SK-N-SH (cell line): ENCODE measurements around the gene PGM2L1. TPM values are rescaled to one million over a fixed set of nuclear protein-coding genes. Genes with fewer than 3 reads are reported as not detected.

Source experiments
- CTCF ChIA-PET: fragments of 300-600, 350-600 bp; formaldehyde crosslinking; extraction: SDS; loops from one replicate; lab custom pipeline; 2021; lab: Yijun Ruan, JAX
- POLR2A ChIA-PET: fragments of 350-600 bp; sonication (Branson Sonifier 250); formaldehyde crosslinking; extraction: SDS; loops from one replicate; lab custom pipeline; 2020; ENCODE audit warnings: antibody characterized with exemption, inconsistent platforms; lab: Yijun Ruan, JAX
- DNase-seq: peaks from one replicate; pipeline ENCODE4 v3.0.0; 2012
- H2AFZ ChIP-seq: fragments of 200-600 bp; sonication (generic); 2 replicates; pipeline ENCODE4 v1.8.1; 2016; ENCODE audit warnings: antibody characterized with exemption, mild to moderate bottlenecking, low read depth
- H3F3A ChIP-seq: fragments of 200-600 bp; sonication (generic); replicated peaks from 2 replicates; pipeline ENCODE3; 2016; ENCODE audit warnings: antibody characterized with exemption, mild to moderate bottlenecking; ENCODE audit not compliant: insufficient read depth
- H3K27ac ChIP-seq, 2 experiments: fragments of 200-500 bp in 1 of 2; fragments of 200-600 bp in 1 of 2; sonication (Bioruptor generic) in 1 of 2; sonication (generic), shearing (Covaris generic) in 1 of 2; 2 replicates each; pipeline versions ENCODE4 v1.5.1 to v1.6.1; 2014 to 2016; ENCODE audit warnings: low read depth in 2 of 2, inconsistent platforms in 1 of 2, low read length in 1 of 2, mild to moderate bottlenecking in 1 of 2, mixed read lengths in 1 of 2
- H3K27me3 ChIP-seq: fragments of 200-600 bp; sonication (generic), shearing (Covaris generic); 2 replicates; pipeline ENCODE4 v1.6.1; 2016; ENCODE audit warnings: mixed run types; ENCODE audit not compliant: insufficient read depth
- H3K36me3 ChIP-seq, 2 experiments: fragments of 200-500 bp in 1 of 2; fragments of 200-600 bp in 1 of 2; sonication (Bioruptor generic) in 1 of 2; sonication (generic) in 1 of 2; replicated peaks in 1 of 2; 2 replicates each; pipeline versions ENCODE3 to v1.5.1; 2014 to 2016; ENCODE audit warnings: low read length in 1 of 2, mild to moderate bottlenecking in 1 of 2; ENCODE audit not compliant: insufficient read depth in 2 of 2, control insufficient read depth in 1 of 2
- H3K4me1 ChIP-seq, 2 experiments: fragments of 200-500 bp in 1 of 2; fragments of 200-600 bp in 1 of 2; sonication (Bioruptor generic) in 1 of 2; sonication (generic), shearing (Covaris generic) in 1 of 2; 2 replicates each; pipeline versions ENCODE4 v1.5.1 to v1.6.1; 2014 to 2016; ENCODE audit warnings: low read depth in 1 of 2, low read length in 1 of 2, mixed run types in 1 of 2; ENCODE audit not compliant: insufficient read depth in 2 of 2, control insufficient read depth in 1 of 2
- H3K4me2 ChIP-seq: fragments of 200-600 bp; sonication (generic), shearing (Covaris generic); 2 replicates; pipeline ENCODE4 v1.6.1; 2017; ENCODE audit warnings: mixed run types
- H3K4me3 ChIP-seq, 2 experiments: fragments of 200-500 bp in 1 of 2; fragments of 200-600 bp in 1 of 2; sonication (Bioruptor generic) in 1 of 2; sonication (generic), shearing (Covaris generic) in 1 of 2; 2 replicates each; pipeline versions ENCODE4 v1.5.1 to v1.8.1; 2014 to 2016; ENCODE audit warnings: low read depth in 2 of 2, inconsistent platforms in 1 of 2, low read length in 1 of 2, mild to moderate bottlenecking in 1 of 2, mixed read lengths in 1 of 2, moderate library complexity in 1 of 2
- H3K79me2 ChIP-seq: fragments of 200-600 bp; sonication (generic); 2 replicates; pipeline ENCODE4 v1.8.1; 2017; ENCODE audit warnings: mild to moderate bottlenecking; ENCODE audit not compliant: insufficient read depth
- H3K9ac ChIP-seq: fragments of 200-600 bp; sonication (generic); 2 replicates; pipeline ENCODE4 v1.6.1; 2017; ENCODE audit warnings: mixed run types
- H3K9me2 ChIP-seq: fragments of 200-600 bp; sonication (generic); 2 replicates; pipeline ENCODE4 v1.6.1; 2017; ENCODE audit warnings: mixed run types
- H3K9me3 ChIP-seq: fragments of 200-600 bp; sonication (generic); 2 replicates; pipeline ENCODE4 v1.6.1; 2017; ENCODE audit warnings: mixed run types, mild to moderate bottlenecking, moderate library complexity
- H4K20me1 ChIP-seq: fragments of 200-600 bp; sonication (generic); 2 replicates; pipeline ENCODE4 v1.6.1; 2017; ENCODE audit warnings: mild to moderate bottlenecking, mixed run types; ENCODE audit not compliant: insufficient read depth
- CTCF ChIP-seq: fragments of 200-600 bp; sonication (generic); IDR thresholded peaks from 2 replicates; pipeline ENCODE4 v1.6.1; 2017; ENCODE audit warnings: antibody characterized with exemption, mild to moderate bottlenecking, moderate library complexity
- MAX ChIP-seq: IDR thresholded peaks from 2 replicates; pipeline ENCODE4 v1.4.0; 2012; ENCODE audit warnings: low read depth
- POLR2AphosphoS5 ChIP-seq: IDR thresholded peaks from 2 replicates; pipeline ENCODE4 v1.6.1; 2012; ENCODE audit warnings: low read depth, low read length
- RAD21 ChIP-seq: IDR thresholded peaks from 2 replicates; pipeline ENCODE4 v1.6.1; 2012; ENCODE audit warnings: mild to moderate bottlenecking, low read length
- RCOR1 ChIP-seq: fragments of 150-350 bp; IDR thresholded peaks from 2 replicates; pipeline ENCODE4 v1.6.1; 2017; ENCODE audit warnings: antibody characterized with exemption, low read length
- REST ChIP-seq: IDR thresholded peaks from 2 replicates; pipeline ENCODE4 v1.6.1; 2012; ENCODE audit warnings: mild to moderate bottlenecking, low read depth, low read length, moderate library complexity
- TEAD4 ChIP-seq: IDR thresholded peaks from 2 replicates; pipeline ENCODE4 v1.4.0; 2012; ENCODE audit warnings: mild to moderate bottlenecking, borderline replicate concordance; ENCODE audit not compliant: insufficient read depth
- USF1 ChIP-seq: IDR thresholded peaks from 2 replicates; pipeline ENCODE4 v1.4.0; 2012; ENCODE audit warnings: low read depth, borderline replicate concordance
- USF2 ChIP-seq: fragments of 150-350 bp; IDR thresholded peaks from 2 replicates; pipeline ENCODE4 v1.6.1; 2017; ENCODE audit warnings: antibody characterized with exemption, low read length, low read depth, borderline replicate concordance
- YY1 ChIP-seq: IDR thresholded peaks from 2 replicates; pipeline ENCODE4 v1.4.0; 2012; ENCODE audit warnings: low read depth, mild to moderate bottlenecking
- ZBTB33 ChIP-seq: IDR thresholded peaks from 2 replicates; pipeline ENCODE4 v1.4.0; 2012; ENCODE audit warnings: low read depth, borderline replicate concordance
- WGBS: methylation state at CpG from one replicate; pipeline ENCODE4 v1.1.6; 2017; ENCODE audit warnings: low lambda C conversion rate; 5-methylcytosine and 5-hydroxymethylcytosine counted together
- polyA plus RNA-seq, 3 experiments: library from polyadenylated mRNA; depleted of rRNA; stranded (reverse); fragments of >200 nt; gene quantifications; 2 replicates each; pipeline ENCODE4 v1.2.3, GENCODE V29; 2012

The PGM2L1 gene
- polyA plus RNA-seq, 1 of the 3 experiments (the other 2 are of a cell fraction), result 0.90 TPM

- no peak overlapping the region for H3K9ac ChIP-seq
- no peaks in the 10 kb centered on the region for H4K20me1 ChIP-seq
- H3K4me1 ChIP-seq, result peaks cover 0 to 5% of the 10 kb centered on the region in 2 experiments; a peak in 3 of 4 replicates
- H3K27me3 ChIP-seq, result no peaks in the 10 kb centered on the region
- no peak overlapping the region for H3K4me3 ChIP-seq
- WGBS, result 94% methylated on average over 1 of the region's 1 CpG
- no peak overlapping the region for H3K4me2 ChIP-seq
- POLR2A ChIA-PET, result no interaction called here
- H3K9me3 ChIP-seq, result no peaks in the 10 kb centered on the region
- H3K36me3 ChIP-seq, result no peaks in the 10 kb centered on the region
- H3K27ac ChIP-seq, result no peak overlapping the region
- H3K79me2 ChIP-seq, result no peaks in the 10 kb centered on the region
- H2AFZ ChIP-seq, result no peak overlapping the region
- TF ChIP-seq CTCF, result no peak
- TF ChIP-seq RCOR1, result no peak
- no peak for TF ChIP-seq ZBTB33
- TF ChIP-seq RAD21, result no peak
- no peak for TF ChIP-seq YY1
- no peak for TF ChIP-seq USF2
- no peak for TF ChIP-seq USF1
- TF ChIP-seq POLR2AphosphoS5, result no peak
- TF ChIP-seq REST, result no peak
- no peak for TF ChIP-seq TEAD4
- TF ChIP-seq MAX, result no peak
- no peaks in the 10 kb centered on the region for H3K9me2 ChIP-seq
- H3F3A ChIP-seq, result no peaks in the 10 kb centered on the region
- DNase-seq, result no peak
- CTCF ChIA-PET, result interaction anchor here (1.0 to 3.7 kb wide), 2 partner anchors 11 to 14 kb away, joined by 3 to 12 read pairs; no protein-coding TSS in a partner anchor
Measured at GRCh38 chr11:74438681-74439080, 40.4 kb upstream of the PGM2L1 start.
